ENCODE measurements around the gene ACTL7A.

Gene ACTL7A

GRCh38 chr9:108830272-108830671, 31.8 kb upstream of the ACTL7A start:
- POLR2A ChIA-PET: no interaction called here
- DNase-seq (ENCODE audit: extremely low spot score): no peak
- TF ChIP-seq, protein P1, sequence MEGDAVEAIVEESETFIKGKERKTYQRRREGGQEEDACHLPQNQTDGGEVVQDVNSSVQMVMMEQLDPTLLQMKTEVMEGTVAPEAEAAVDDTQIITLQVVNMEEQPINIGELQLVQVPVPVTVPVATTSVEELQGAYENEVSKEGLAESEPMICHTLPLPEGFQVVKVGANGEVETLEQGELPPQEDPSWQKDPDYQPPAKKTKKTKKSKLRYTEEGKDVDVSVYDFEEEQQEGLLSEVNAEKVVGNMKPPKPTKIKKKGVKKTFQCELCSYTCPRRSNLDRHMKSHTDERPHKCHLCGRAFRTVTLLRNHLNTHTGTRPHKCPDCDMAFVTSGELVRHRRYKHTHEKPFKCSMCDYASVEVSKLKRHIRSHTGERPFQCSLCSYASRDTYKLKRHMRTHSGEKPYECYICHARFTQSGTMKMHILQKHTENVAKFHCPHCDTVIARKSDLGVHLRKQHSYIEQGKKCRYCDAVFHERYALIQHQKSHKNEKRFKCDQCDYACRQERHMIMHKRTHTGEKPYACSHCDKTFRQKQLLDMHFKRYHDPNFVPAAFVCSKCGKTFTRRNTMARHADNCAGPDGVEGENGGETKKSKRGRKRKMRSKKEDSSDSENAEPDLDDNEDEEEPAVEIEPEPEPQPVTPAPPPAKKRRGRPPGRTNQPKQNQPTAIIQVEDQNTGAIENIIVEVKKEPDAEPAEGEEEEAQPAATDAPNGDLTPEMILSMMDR (IDR thresholded peaks at IDR 0.05; ENCODE audit: control extremely low read depth, extremely low read depth, low read depth, missing control alignments): no peak
- CTCF ChIA-PET: interaction anchor here (1.3 to 1.6 kb wide), 3 partner anchors 13 to 22 kb away, joined by 3 to 5 read pairs (median 4); no protein-coding TSS in a partner anchor

- CTCF ChIA-PET: interaction anchor here (0.9 to 1.7 kb wide), 4 partner anchors 11 to 70 kb away, joined by 3 to 5 read pairs (median 4); no protein-coding TSS in a partner anchor
These were observed 30.4 kb upstream of the ACTL7A start for GRCh38 chr9:108831496-108832178.

DNA sequence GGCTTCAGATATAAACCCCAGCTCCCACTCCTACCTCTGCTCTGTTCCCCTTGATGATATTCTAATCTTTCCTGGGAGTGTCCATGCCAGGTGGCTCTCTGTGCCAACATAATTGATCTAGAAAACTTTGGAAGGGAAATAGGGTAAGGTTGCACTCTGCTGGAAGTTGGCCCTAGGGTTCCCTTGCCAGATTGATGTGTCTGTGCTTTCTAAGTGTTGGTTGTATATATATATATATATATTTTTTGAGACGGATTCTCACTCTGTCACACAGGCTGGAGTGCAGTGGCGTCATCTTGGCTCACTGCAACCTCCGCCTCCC, 29.9 kb upstream of the ACTL7A start:
- ChIA-PET POLR2A (no interaction called here), CTCF (interaction anchor here (1.6 to 1.7 kb wide), 2 partner anchors 15 to 70 kb away, joined by 3 to 5 read pairs; no protein-coding TSS in a partner anchor)
- TF ChIP-seq, protein P1 (IDR thresholded peaks at IDR 0.05; ENCODE audit: control extremely low read depth, extremely low read depth, low read depth, missing control alignments): no peak

More at GRCh38 chr9:108831496-108832178, 30.4 kb upstream of the ACTL7A start:
- DNase-seq (ENCODE audit: extremely low spot score): no peak
- POLR2A ChIA-PET: no interaction called here
- TF ChIP-seq, protein P1 (IDR thresholded peaks at IDR 0.05; ENCODE audit: control extremely low read depth, extremely low read depth, low read depth, missing control alignments): no peak

DNA sequence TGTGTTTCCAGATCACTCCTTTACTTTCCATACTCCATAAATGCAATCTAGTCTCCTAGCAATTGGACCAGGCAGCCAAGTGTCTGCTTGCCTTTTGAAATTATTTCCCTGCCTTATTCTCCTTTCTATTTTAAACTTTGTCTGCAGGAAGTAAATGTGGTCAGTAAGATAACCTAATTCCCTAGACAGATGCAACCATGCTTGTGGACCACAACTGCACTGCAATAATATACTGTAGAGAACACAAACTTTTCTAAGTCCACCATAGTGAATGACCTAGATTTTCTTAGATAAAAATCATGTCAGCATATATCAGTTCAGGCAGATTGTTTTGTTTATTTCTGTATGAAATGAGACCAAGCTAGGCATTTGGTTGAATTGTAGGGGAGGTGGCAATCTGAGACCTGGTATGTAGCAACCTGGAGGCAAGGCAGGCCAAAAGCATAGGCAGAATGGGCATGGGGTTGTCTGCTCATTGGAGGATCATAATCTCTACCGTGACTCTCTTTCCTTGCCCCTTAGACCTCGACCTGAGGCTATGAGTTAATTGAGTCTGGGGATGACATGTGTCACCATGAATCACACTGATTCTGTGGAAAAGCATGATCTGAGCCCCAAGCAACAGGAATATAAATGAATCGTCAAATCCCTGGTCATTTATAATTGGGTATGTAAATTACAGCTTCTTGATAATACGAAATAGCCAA, 27.0 kb upstream of the ACTL7A start:
- TF ChIP-seq, protein P1 (IDR thresholded peaks at IDR 0.05; ENCODE audit: control extremely low read depth, extremely low read depth, low read depth, missing control alignments): no peak
- ChIA-PET CTCF (interaction anchor here (1.2 to 1.6 kb wide), 2 partner anchors 10 to 51 kb away, joined by 3 to 4 read pairs; no protein-coding TSS in a partner anchor), POLR2A (no interaction called here)
- DNase-seq (ENCODE audit: extremely low spot score): no peak

More for the DNA sequence above, 29.9 kb upstream of the ACTL7A start:
- no peak for DNase-seq (ENCODE audit: extremely low spot score)

DNA sequence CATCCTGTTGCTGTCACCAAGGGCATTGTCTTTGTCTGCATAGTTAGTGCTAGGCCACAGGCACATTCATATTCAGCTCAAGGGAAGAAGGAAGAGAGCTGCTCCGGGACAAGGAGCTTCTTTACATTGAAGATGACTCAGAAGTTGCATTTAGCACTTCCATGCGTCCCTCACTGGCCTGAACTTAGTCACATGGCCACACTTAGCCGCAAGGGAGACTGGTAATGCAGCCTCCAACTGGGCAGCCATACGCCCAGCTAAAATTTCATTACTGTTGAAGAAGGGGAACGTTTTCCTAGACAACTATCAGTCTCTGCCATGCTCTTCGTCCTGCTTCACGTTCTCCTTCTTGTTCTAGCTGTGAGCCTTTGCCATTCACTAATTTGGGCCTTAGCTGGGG, 26.2 kb upstream of the ACTL7A start:
- TF ChIP-seq, protein P1 (IDR thresholded peaks at IDR 0.05; ENCODE audit: control extremely low read depth, extremely low read depth, low read depth, missing control alignments): no peak
- POLR2A ChIA-PET: no interaction called here
- no peak for DNase-seq (ENCODE audit: extremely low spot score)
- CTCF ChIA-PET: interaction anchor here (1.2 to 1.6 kb wide), 3 partner anchors 8 to 50 kb away, joined by 3 to 4 read pairs (median 4); no protein-coding TSS in a partner anchor

GRCh38 chr9:108836319-108836718, 25.7 kb upstream of the ACTL7A start:
- POLR2A ChIA-PET: interaction anchor here (0.5 kb wide), 1 partner anchor 1099 kb away, joined by 5 read pairs; no protein-coding TSS in a partner anchor

More at GRCh38 chr9:108836319-108836718, 25.7 kb upstream of the ACTL7A start:
- TF ChIP-seq, protein P1 (IDR thresholded peaks at IDR 0.05; ENCODE audit: control extremely low read depth, extremely low read depth, low read depth, missing control alignments): no peak
- CTCF ChIA-PET: interaction anchor here (1.0 to 1.6 kb wide), 6 partner anchors 8 to 68 kb away, joined by 3 to 4 read pairs (median 4); no protein-coding TSS in a partner anchor
- DNase-seq (ENCODE audit: extremely low spot score): no peak
